Measurements from ENCODE around the gene CYP2B6.
"Not testable (repeated sequence)": the region's sequence is repeated elsewhere in the genome, so short reads cannot be mapped to it uniquely, and the experiment has no call there.

Gene CYP2B6

GRCh38 chr19:40990972-40991381 lies at the start of gene CYP2B6:
Gene CYP2B6 (plus strand): TSS chr19:40991282. CDS start chr19:40991306, 24 bp downstream.
- H3K4me3 Mint-ChIP-seq, result no peak within 1 kb of the TSS
- CTCF ChIA-PET, result no interaction called here
- H3K27ac Mint-ChIP-seq, result no peak within 1 kb of the TSS

GRCh38 chr19:40941481-40942219 lies 49.4 kb upstream of the CYP2B6 start:
- DNase-seq, result no peak
- Mint-ChIP-seq H3K9me3 (no peaks in the 10 kb centered on the region), H3K36me3 (no peaks in the 10 kb centered on the region), H3K4me1 (no peaks in the 10 kb centered on the region), H3K27me3 (peaks cover 32% of the 10 kb centered on the region), H3K4me3 (no peak overlapping the region), H3K27ac (no peak overlapping the region)
- CTCF ChIA-PET, result no interaction called here

More at GRCh38 chr19:40990972-40991381, at the start of gene CYP2B6:
- Mint-ChIP-seq H3K27me3 (peaks cover 23% of the 10 kb centered on the region), H3K4me1 (no peaks in the 10 kb centered on the region), H3K36me3 (no peaks in the 10 kb centered on the region), H3K9me3 (peaks cover 2% of the 10 kb centered on the region)
- DNase-seq, result no peak

- Mint-ChIP-seq H3K9me3 (no peaks in the 10 kb centered on the region), H3K36me3 (no peaks in the 10 kb centered on the region), H3K4me1 (no peaks in the 10 kb centered on the region), H3K27ac (no peak overlapping the region), H3K27me3 (peaks cover 16% of the 10 kb centered on the region), H3K4me3 (no peak overlapping the region)
- DNase-seq, result no peak
- CTCF ChIA-PET, result no interaction called here
Measured at GRCh38 chr19:40945645-40946044, 45.4 kb upstream of the CYP2B6 start.

- no peaks in the 10 kb centered on the region for H3K36me3 Mint-ChIP-seq
- CTCF ChIA-PET, result no interaction called here
- H3K4me3 Mint-ChIP-seq, result no peak overlapping the region
- H3K9me3 Mint-ChIP-seq, result peaks cover 4% of the 10 kb centered on the region
- DNase-seq, result no peak
- H3K27ac Mint-ChIP-seq, result no peak overlapping the region
- no peaks in the 10 kb centered on the region for H3K4me1 Mint-ChIP-seq
- peaks cover 16% of the 10 kb centered on the region for H3K27me3 Mint-ChIP-seq
Measured at GRCh38 chr19:40947114-40947513, 44.0 kb upstream of the CYP2B6 start.

GRCh38 chr19:40947573-40947972 lies 43.5 kb upstream of the CYP2B6 start:
- peaks cover 4% of the 10 kb centered on the region for H3K9me3 Mint-ChIP-seq
- no peak for DNase-seq
- no peaks in the 10 kb centered on the region for H3K36me3 Mint-ChIP-seq
- H3K4me3 Mint-ChIP-seq, result no peak overlapping the region
- no peaks in the 10 kb centered on the region for H3K4me1 Mint-ChIP-seq
- H3K27ac Mint-ChIP-seq, result no peak overlapping the region
- peaks cover 16% of the 10 kb centered on the region for H3K27me3 Mint-ChIP-seq
- CTCF ChIA-PET, result no interaction called here

GRCh38 chr19:40948580-40949299 lies 42.3 kb upstream of the CYP2B6 start:
- CTCF ChIA-PET, result no interaction called here
- Mint-ChIP-seq H3K4me1 (no peaks in the 10 kb centered on the region), H3K27me3 (peaks cover 16% of the 10 kb centered on the region), H3K36me3 (no peaks in the 10 kb centered on the region), H3K4me3 (no peak overlapping the region), H3K9me3 (peaks cover 16% of the 10 kb centered on the region), H3K27ac (no peak overlapping the region)
- DNase-seq, result no peak

GRCh38 chr19:40954573-40954972 lies 36.5 kb upstream of the CYP2B6 start:
- no peak for DNase-seq
- no peaks in the 10 kb centered on the region for H3K4me1 Mint-ChIP-seq
- peaks cover 39% of the 10 kb centered on the region for H3K9me3 Mint-ChIP-seq
- H3K4me3 Mint-ChIP-seq, result no peak overlapping the region
- CTCF ChIA-PET, result no interaction called here
- H3K27ac Mint-ChIP-seq, result no peak overlapping the region
- H3K27me3 Mint-ChIP-seq, result peaks cover 4% of the 10 kb centered on the region
- H3K36me3 Mint-ChIP-seq, result peaks cover 4% of the 10 kb centered on the region

- H3K4me3 Mint-ChIP-seq, result no peak overlapping the region
- H3K9me3 Mint-ChIP-seq, result peaks cover 20% of the 10 kb centered on the region
- DNase-seq, result no peak
- H3K27ac Mint-ChIP-seq, result no peak overlapping the region
- CTCF ChIA-PET, result no interaction called here
- peaks cover 23% of the 10 kb centered on the region for H3K27me3 Mint-ChIP-seq
- H3K4me1 Mint-ChIP-seq, result no peaks in the 10 kb centered on the region
- H3K36me3 Mint-ChIP-seq, result peaks cover 3% of the 10 kb centered on the region
Measured at GRCh38 chr19:40959338-40959737, 31.7 kb upstream of the CYP2B6 start.

- DNase-seq, result no peak
- Mint-ChIP-seq H3K9me3 (peaks cover 12% of the 10 kb centered on the region), H3K27me3 (peaks cover 23% of the 10 kb centered on the region), H3K36me3 (no peaks in the 10 kb centered on the region), H3K27ac (no peak overlapping the region), H3K4me1 (no peaks in the 10 kb centered on the region), H3K4me3 (no peak overlapping the region)
- CTCF ChIA-PET, result no interaction called here
Measured at GRCh38 chr19:40960062-40960685, 30.9 kb upstream of the CYP2B6 start.

- peaks cover 8% of the 10 kb centered on the region for H3K9me3 Mint-ChIP-seq
- H3K4me1 Mint-ChIP-seq, result no peaks in the 10 kb centered on the region
- CTCF ChIA-PET, result no interaction called here
- no peak overlapping the region for H3K4me3 Mint-ChIP-seq
- H3K27ac Mint-ChIP-seq, result no peak overlapping the region
- H3K27me3 Mint-ChIP-seq, result peaks cover 23% of the 10 kb centered on the region
- H3K36me3 Mint-ChIP-seq, result no peaks in the 10 kb centered on the region
- no peak for DNase-seq
Measured at GRCh38 chr19:40960780-40961179, 30.3 kb upstream of the CYP2B6 start.

GRCh38 chr19:40962460-40962961 lies 28.6 kb upstream of the CYP2B6 start:
- Mint-ChIP-seq H3K9me3 (peaks cover 4% of the 10 kb centered on the region), H3K36me3 (peaks cover under 1% of the 10 kb centered on the region), H3K4me1 (peaks cover 1% of the 10 kb centered on the region), H3K27me3 (peaks cover 25% of the 10 kb centered on the region), H3K4me3 (no peak overlapping the region), H3K27ac (no peak overlapping the region)
- CTCF ChIA-PET, result interaction anchor here (1.3 kb wide), 1 partner anchor 12 kb away, joined by 4 read pairs; no protein-coding TSS in a partner anchor
- DNase-seq, result no peak

- CTCF ChIA-PET, H3K27ac Mint-ChIP-seq, H3K4me3 Mint-ChIP-seq, H3K36me3 Mint-ChIP-seq, DNase-seq, H3K9me3 Mint-ChIP-seq: not testable (repeated sequence)
- Mint-ChIP-seq H3K27me3 (peaks cover 25% of the 10 kb centered on the region), H3K4me1 (peaks cover 13% of the 10 kb centered on the region)
Measured at GRCh38 chr19:40964361-40964760, 26.7 kb upstream of the CYP2B6 start.

GRCh38 chr19:40965351-40965750 lies 25.7 kb upstream of the CYP2B6 start:
- CTCF ChIA-PET, H3K4me3 Mint-ChIP-seq, H3K9me3 Mint-ChIP-seq, DNase-seq, H3K27ac Mint-ChIP-seq: not testable (repeated sequence)
- peaks cover 23% of the 10 kb centered on the region for H3K4me1 Mint-ChIP-seq
- H3K27me3 Mint-ChIP-seq, result peaks cover 25% of the 10 kb centered on the region
- H3K36me3 Mint-ChIP-seq, result peaks cover 13% of the 10 kb centered on the region

- DNase-seq, H3K27ac Mint-ChIP-seq, H3K4me3 Mint-ChIP-seq, CTCF ChIA-PET: not testable (repeated sequence)
- Mint-ChIP-seq H3K9me3 (peaks cover 15% of the 10 kb centered on the region), H3K36me3 (peaks cover 18% of the 10 kb centered on the region), H3K27me3 (peaks cover 33% of the 10 kb centered on the region), H3K4me1 (peaks cover 35% of the 10 kb centered on the region)
Measured at GRCh38 chr19:40966591-40966990, 24.5 kb upstream of the CYP2B6 start.
